Neural cell (in vitro differentiated cells): ENCODE measurements around the gene RFX7. TPM values are rescaled to one million over a fixed set of nuclear protein-coding genes. Genes with fewer than 3 reads are reported as not detected.

Experiments
- H2AFZ ChIP-seq: fragments of 200-600, 300-800 bp; sonication (generic), shearing (Covaris generic); 2 replicates; pipeline ENCODE4 v1.6.0; 2014; ENCODE audit warnings: low read depth, mild to moderate bottlenecking, antibody characterized with exemption, low read length, moderate library complexity
- H3F3A ChIP-seq: fragments of 200-600 bp; shearing (Covaris generic); 2 replicates; pipeline ENCODE4 v1.6.1; 2016; ENCODE audit warnings: mild to moderate bottlenecking, moderate library complexity, mixed read lengths, antibody characterized with exemption, low read length; ENCODE audit not compliant: insufficient read depth, poor library complexity, severe bottlenecking
- H3K27ac ChIP-seq: fragments of 200-600, 300-800 bp; sonication (generic), shearing (Covaris generic); 2 replicates; pipeline ENCODE4 v1.5.1; 2014; ENCODE audit warnings: mild to moderate bottlenecking, low read length, moderate library complexity
- H3K27me3 ChIP-seq: fragments of 300-800, 200-600 bp; sonication (generic), shearing (Covaris generic); 2 replicates; pipeline ENCODE4 v1.6.0; 2014; ENCODE audit warnings: mild to moderate bottlenecking, low read depth, low read length, moderate library complexity; ENCODE audit not compliant: insufficient read depth
- H3K36me3 ChIP-seq: fragments of 300-800, 200-600 bp; sonication (generic), shearing (Covaris generic); 2 replicates; pipeline ENCODE4 v1.5.1; 2014; ENCODE audit warnings: mild to moderate bottlenecking, antibody characterized with exemption, low read length, moderate library complexity; ENCODE audit not compliant: insufficient read depth
- H3K4me2 ChIP-seq: fragments of 300-800, 200-600 bp; sonication (generic), shearing (Covaris generic); 2 replicates; pipeline ENCODE4 v1.6.0; 2014; ENCODE audit warnings: mild to moderate bottlenecking, low read length
- H3K4me3 ChIP-seq: fragments of 300-800, 200-600 bp; sonication (generic), shearing (Covaris generic); 2 replicates; pipeline ENCODE4 v1.5.1; 2014; ENCODE audit warnings: mild to moderate bottlenecking, low read length, moderate library complexity
- H3K79me2 ChIP-seq: fragments of 200-600 bp; shearing (Covaris generic); replicated peaks from 2 replicates; pipeline ENCODE4 v1.6.0; 2014; ENCODE audit warnings: mild to moderate bottlenecking, low read length, moderate library complexity; ENCODE audit not compliant: insufficient read depth
- H3K9ac ChIP-seq: fragments of 300-800, 200-600 bp; sonication (generic), shearing (Covaris generic); 2 replicates; pipeline ENCODE4 v1.6.1; 2016; ENCODE audit warnings: mild to moderate bottlenecking, low read length, mixed read lengths
- H3K9me2 ChIP-seq: fragments of 200-600 bp; shearing (Covaris generic); 2 replicates; pipeline ENCODE4 v1.6.1; 2016; ENCODE audit warnings: mild to moderate bottlenecking, low read length, mixed read lengths; ENCODE audit not compliant: insufficient read depth
- H3K9me3 ChIP-seq: fragments of 200-600, 300-800 bp; sonication (generic), shearing (Covaris generic); 2 replicates; pipeline ENCODE4 v1.6.1; 2016; ENCODE audit warnings: mild to moderate bottlenecking, mixed run types, low read length, moderate library complexity, mixed read lengths
- H4K20me1 ChIP-seq: fragments of 200-600 bp; shearing (Covaris generic); 2 replicates; pipeline ENCODE4 v1.6.1; 2016; ENCODE audit warnings: mild to moderate bottlenecking, mixed run types; ENCODE audit not compliant: insufficient read depth
- CTCF ChIP-seq: fragments of 450-650 bp; IDR thresholded peaks from 2 replicates; pipeline ENCODE4 v1.5.1; 2014; ENCODE audit warnings: antibody characterized with exemption, mild to moderate bottlenecking, moderate library complexity; ENCODE audit not compliant: poor library complexity, severe bottlenecking
- EP300 ChIP-seq: fragments of 450-650 bp; conservative IDR thresholded peaks from 2 replicates; pipeline ENCODE4 v1.6.1; 2014; ENCODE audit warnings: antibody characterized with exemption, mild to moderate bottlenecking, moderate library complexity; ENCODE audit not compliant: poor library complexity, severe bottlenecking
- EZH2 ChIP-seq: fragments of 200-600, 300-800 bp; shearing (Covaris generic), sonication (generic); IDR thresholded peaks from 2 replicates; pipeline ENCODE4 v1.6.1; 2014; ENCODE audit warnings: antibody characterized with exemption, low read length, borderline replicate concordance, mild to moderate bottlenecking; ENCODE audit not compliant: insufficient read depth, poor library complexity, severe bottlenecking
- MXI1 ChIP-seq: fragments of 450-650 bp; conservative IDR thresholded peaks from 2 replicates; pipeline ENCODE4 v1.6.1; 2014; ENCODE audit warnings: antibody characterized with exemption, mild to moderate bottlenecking; ENCODE audit not compliant: poor library complexity, severe bottlenecking
- POLR2AphosphoS5 ChIP-seq: IDR thresholded peaks from 2 replicates; pipeline ENCODE4 v1.6.1; 2012
- RAD21 ChIP-seq: fragments of 450-650 bp; conservative IDR thresholded peaks from 2 replicates; pipeline ENCODE4 v1.6.1; 2014; ENCODE audit warnings: antibody characterized with exemption, mild to moderate bottlenecking, moderate library complexity
- REST ChIP-seq: IDR thresholded peaks from 2 replicates; pipeline ENCODE4 v1.6.1; 2012; ENCODE audit warnings: borderline replicate concordance
- SMC3 ChIP-seq: fragments of 450-650 bp; conservative IDR thresholded peaks from 2 replicates; pipeline ENCODE4 v1.6.1; 2014; ENCODE audit warnings: antibody characterized with exemption, mild to moderate bottlenecking, moderate library complexity; ENCODE audit not compliant: poor library complexity
- TAF1 ChIP-seq: IDR thresholded peaks from 2 replicates; pipeline ENCODE4 v1.6.1; 2012; ENCODE audit warnings: low read depth
- polyA plus RNA-seq: library from polyadenylated mRNA; depleted of rRNA; stranded (reverse); fragments of >200 nt; gene quantifications from 2 replicates; pipeline ENCODE4 v1.2.3, GENCODE V29; 2014

Gene RFX7
- polyA plus RNA-seq, 1 donor from 2014 or later = 12.9 TPM

- Histone ChIP-seq H3K4me2 (no peak overlapping the region), H3K27me3 (no peaks in the 10 kb centered on the region), H3K4me3 (no peak overlapping the region), H3K9me3 (no peaks in the 10 kb centered on the region), H3K79me2 (peaks cover 11% of the 10 kb centered on the region), H2AFZ (no peak overlapping the region), H3K9ac (no peak overlapping the region), H3F3A (no peaks in the 10 kb centered on the region), H3K27ac (no peak overlapping the region), H3K36me3 (peaks cover 4% of the 10 kb centered on the region), H3K9me2 (no peaks in the 10 kb centered on the region), H4K20me1 (no peaks in the 10 kb centered on the region)
- TF ChIP-seq EP300 = no peak
- TF ChIP-seq SMC3 = no peak
- no peak for TF ChIP-seq EZH2
- TF ChIP-seq CTCF = no peak
- TF ChIP-seq TAF1 = no peak
- TF ChIP-seq RAD21 = no peak
- no peak for TF ChIP-seq REST
- no peak for TF ChIP-seq POLR2AphosphoS5
- TF ChIP-seq MXI1 = no peak
Observed at GRCh38 chr15:56102441-56102840, 141.2 kb downstream of the RFX7 start.

- no peaks in the 10 kb centered on the region for H3K9me2 ChIP-seq
- H3K4me2 ChIP-seq = no peak overlapping the region
- H2AFZ ChIP-seq = no peak overlapping the region
- H3K9ac ChIP-seq = no peak overlapping the region
- no peaks in the 10 kb centered on the region for H3K79me2 ChIP-seq
- no peaks in the 10 kb centered on the region for H4K20me1 ChIP-seq
- TF ChIP-seq SMC3 (no peak), EZH2 (no peak), POLR2AphosphoS5 (no peak), MXI1 (no peak), TAF1 (no peak), CTCF (no peak), RAD21 (no peak), REST (no peak), EP300 (no peak)
- no peak overlapping the region for H3K27ac ChIP-seq
- no peaks in the 10 kb centered on the region for H3K9me3 ChIP-seq
- H3K27me3 ChIP-seq = no peaks in the 10 kb centered on the region
- no peaks in the 10 kb centered on the region for H3F3A ChIP-seq
- H3K36me3 ChIP-seq = peaks cover 7% of the 10 kb centered on the region
- no peak overlapping the region for H3K4me3 ChIP-seq
Observed at GRCh38 chr15:56099311-56099710, 144.4 kb downstream of the RFX7 start.
